ENCODE data around the gene MMD2.

Gene MMD2

DNA sequence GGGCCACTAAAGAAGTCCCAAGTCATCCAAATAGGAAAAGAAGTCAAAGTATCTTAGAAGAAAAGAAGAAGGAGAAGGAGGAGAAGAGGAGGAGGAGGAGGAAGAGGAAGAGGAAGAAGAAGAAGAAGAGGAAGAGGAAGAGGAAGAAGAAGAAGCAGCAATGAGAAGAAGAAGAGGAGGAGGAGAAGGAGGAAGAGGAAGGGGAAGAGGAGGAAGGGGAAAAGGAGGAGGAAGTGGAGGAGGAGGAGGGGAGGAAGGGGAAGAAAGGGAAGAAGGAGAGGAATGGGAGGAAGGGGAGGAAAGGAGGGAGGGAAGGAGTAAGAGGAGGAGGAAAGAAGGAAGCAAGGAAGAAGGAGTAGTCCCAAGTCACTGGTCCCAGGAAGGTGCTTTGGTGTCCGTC, 53.8 kb downstream of the MMD2 start:
- DNase-seq (ENCODE audit: low read depth in 1 of 2, low spot score in 1 of 2) = peak in 1 of 2 experiments; percentile 11
- no peak overlapping the region for H3K27ac ChIP-seq (replicated peaks)
- TF ChIP-seq SPI1 (IDR thresholded peaks at IDR 0.05; ENCODE audit: borderline replicate concordance, low read depth) (no peak), POLR2AphosphoS5 (IDR thresholded peaks at IDR 0.05; ENCODE audit: low read depth) (no peak), CTCF (IDR thresholded peaks at IDR 0.05; ENCODE audit: insufficient read depth, low read length) (no peak), GABPA (IDR thresholded peaks at IDR 0.05; ENCODE audit: low read depth) (no peak)
- TF ChIP-seq, protein P1, sequence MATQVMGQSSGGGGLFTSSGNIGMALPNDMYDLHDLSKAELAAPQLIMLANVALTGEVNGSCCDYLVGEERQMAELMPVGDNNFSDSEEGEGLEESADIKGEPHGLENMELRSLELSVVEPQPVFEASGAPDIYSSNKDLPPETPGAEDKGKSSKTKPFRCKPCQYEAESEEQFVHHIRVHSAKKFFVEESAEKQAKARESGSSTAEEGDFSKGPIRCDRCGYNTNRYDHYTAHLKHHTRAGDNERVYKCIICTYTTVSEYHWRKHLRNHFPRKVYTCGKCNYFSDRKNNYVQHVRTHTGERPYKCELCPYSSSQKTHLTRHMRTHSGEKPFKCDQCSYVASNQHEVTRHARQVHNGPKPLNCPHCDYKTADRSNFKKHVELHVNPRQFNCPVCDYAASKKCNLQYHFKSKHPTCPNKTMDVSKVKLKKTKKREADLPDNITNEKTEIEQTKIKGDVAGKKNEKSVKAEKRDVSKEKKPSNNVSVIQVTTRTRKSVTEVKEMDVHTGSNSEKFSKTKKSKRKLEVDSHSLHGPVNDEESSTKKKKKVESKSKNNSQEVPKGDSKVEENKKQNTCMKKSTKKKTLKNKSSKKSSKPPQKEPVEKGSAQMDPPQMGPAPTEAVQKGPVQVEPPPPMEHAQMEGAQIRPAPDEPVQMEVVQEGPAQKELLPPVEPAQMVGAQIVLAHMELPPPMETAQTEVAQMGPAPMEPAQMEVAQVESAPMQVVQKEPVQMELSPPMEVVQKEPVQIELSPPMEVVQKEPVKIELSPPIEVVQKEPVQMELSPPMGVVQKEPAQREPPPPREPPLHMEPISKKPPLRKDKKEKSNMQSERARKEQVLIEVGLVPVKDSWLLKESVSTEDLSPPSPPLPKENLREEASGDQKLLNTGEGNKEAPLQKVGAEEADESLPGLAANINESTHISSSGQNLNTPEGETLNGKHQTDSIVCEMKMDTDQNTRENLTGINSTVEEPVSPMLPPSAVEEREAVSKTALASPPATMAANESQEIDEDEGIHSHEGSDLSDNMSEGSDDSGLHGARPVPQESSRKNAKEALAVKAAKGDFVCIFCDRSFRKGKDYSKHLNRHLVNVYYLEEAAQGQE (IDR thresholded peaks at IDR 0.05; ENCODE audit: insufficient replicate concordance, low read depth) = no peak
- H3K4me3 ChIP-seq (replicated peaks; ENCODE audit: insufficient read depth, low read length) = no peak overlapping the region
- H3K27me3 ChIP-seq (ENCODE audit: insufficient read depth, poor library complexity, severe bottlenecking) = no peaks in the 10 kb centered on the region

DNA sequence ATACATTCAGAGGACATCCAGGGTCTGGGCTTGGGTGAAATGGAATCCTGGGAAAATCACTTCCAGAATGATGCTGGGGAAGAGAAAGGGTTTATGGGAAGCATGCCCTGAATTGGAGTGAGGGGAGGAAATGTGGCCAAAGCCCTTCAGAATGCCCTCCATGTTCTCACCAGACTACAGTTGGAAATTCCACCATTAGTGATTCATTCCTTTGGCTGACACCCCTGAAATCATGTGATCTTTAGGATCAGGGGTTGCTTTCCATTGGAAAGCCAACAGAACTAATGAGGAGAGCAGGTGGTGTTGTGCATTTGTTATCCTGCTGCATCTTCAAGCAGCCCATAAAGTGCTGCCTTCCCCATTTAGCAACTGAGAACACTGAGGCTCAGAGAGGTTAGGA, 54.6 kb downstream of the MMD2 start:
- Histone ChIP-seq H3K27me3 (ENCODE audit: insufficient read depth, poor library complexity, severe bottlenecking) (no peaks in the 10 kb centered on the region), H3K27ac (replicated peaks) (no peak overlapping the region), H3K4me3 (replicated peaks; ENCODE audit: insufficient read depth, low read length) (no peak overlapping the region)
- no peak for TF ChIP-seq SPI1 (IDR thresholded peaks at IDR 0.05; ENCODE audit: borderline replicate concordance, low read depth)
- no peak for TF ChIP-seq CTCF (IDR thresholded peaks at IDR 0.05; ENCODE audit: insufficient read depth, low read length)
- TF ChIP-seq POLR2AphosphoS5 (IDR thresholded peaks at IDR 0.05; ENCODE audit: low read depth) = no peak
- DNase-seq (ENCODE audit: low read depth in 1 of 2, low spot score in 1 of 2) = no peak

- TF ChIP-seq CTCF (IDR thresholded peaks at IDR 0.05; ENCODE audit: insufficient read depth, low read length) (no peak), GABPA (IDR thresholded peaks at IDR 0.05; ENCODE audit: low read depth) (no peak), POLR2AphosphoS5 (IDR thresholded peaks at IDR 0.05; ENCODE audit: low read depth) (no peak), SPI1 (IDR thresholded peaks at IDR 0.05; ENCODE audit: borderline replicate concordance, low read depth) (no peak)
- TF ChIP-seq, protein P1 (IDR thresholded peaks at IDR 0.05; ENCODE audit: insufficient replicate concordance, low read depth) = no peak
- no peak overlapping the region for H3K4me3 ChIP-seq (replicated peaks; ENCODE audit: insufficient read depth, low read length)
- no peaks in the 10 kb centered on the region for H3K27me3 ChIP-seq (ENCODE audit: insufficient read depth, poor library complexity, severe bottlenecking)
- no peak for DNase-seq (ENCODE audit: low read depth in 1 of 2, low spot score in 1 of 2)
- H3K27ac ChIP-seq (replicated peaks) = no peak overlapping the region
Observed at GRCh38 chr7:4895766-4896165, 63.2 kb downstream of the MMD2 start.

DNA sequence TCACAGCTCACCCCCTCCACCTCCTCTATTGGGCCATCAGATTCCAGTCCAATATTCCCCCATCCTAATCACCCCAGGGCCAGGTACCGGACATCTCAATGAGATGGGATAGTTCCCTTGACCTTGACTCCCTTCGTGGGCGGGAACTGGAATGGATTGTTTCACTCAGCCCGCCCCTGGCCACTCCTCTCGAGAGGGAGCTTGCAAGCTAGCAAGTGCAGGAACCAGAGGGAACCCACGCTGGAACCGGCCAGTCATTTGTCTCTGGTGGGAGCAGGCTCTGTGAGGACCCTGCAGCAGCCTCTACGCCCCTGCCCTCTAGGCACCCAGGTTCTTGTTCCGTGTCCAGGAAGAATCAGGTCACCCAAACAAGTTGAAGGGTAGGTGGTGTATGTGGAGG, 64.5 kb downstream of the MMD2 start:
- no peak overlapping the region for H3K27ac ChIP-seq (replicated peaks)
- no peak for DNase-seq (ENCODE audit: low read depth in 1 of 2, low spot score in 1 of 2)

More for the DNA sequence above, 64.5 kb downstream of the MMD2 start:
- TF ChIP-seq GABPA (IDR thresholded peaks at IDR 0.05; ENCODE audit: low read depth) = no peak
- TF ChIP-seq, protein P1 (IDR thresholded peaks at IDR 0.05; ENCODE audit: insufficient replicate concordance, low read depth) = no peak
- no peak for TF ChIP-seq SPI1 (IDR thresholded peaks at IDR 0.05; ENCODE audit: borderline replicate concordance, low read depth)
- no peak for TF ChIP-seq CTCF (IDR thresholded peaks at IDR 0.05; ENCODE audit: insufficient read depth, low read length)
- no peak for TF ChIP-seq POLR2AphosphoS5 (IDR thresholded peaks at IDR 0.05; ENCODE audit: low read depth)
- Histone ChIP-seq H3K27me3 (ENCODE audit: insufficient read depth, poor library complexity, severe bottlenecking) (no peaks in the 10 kb centered on the region), H3K4me3 (replicated peaks; ENCODE audit: insufficient read depth, low read length) (no peak overlapping the region)

All from HL-60 (cell line).